CD1c-positive myeloid dendritic cell (primary cell): Measurements from ENCODE around the gene NTN3.

ENCODE experiments used
- DNase-seq: peaks from one replicate; pipeline ENCODE4 v3.0.0-alpha.2; 2016; ENCODE audit errors: extremely low spot score

Gene NTN3

DNA sequence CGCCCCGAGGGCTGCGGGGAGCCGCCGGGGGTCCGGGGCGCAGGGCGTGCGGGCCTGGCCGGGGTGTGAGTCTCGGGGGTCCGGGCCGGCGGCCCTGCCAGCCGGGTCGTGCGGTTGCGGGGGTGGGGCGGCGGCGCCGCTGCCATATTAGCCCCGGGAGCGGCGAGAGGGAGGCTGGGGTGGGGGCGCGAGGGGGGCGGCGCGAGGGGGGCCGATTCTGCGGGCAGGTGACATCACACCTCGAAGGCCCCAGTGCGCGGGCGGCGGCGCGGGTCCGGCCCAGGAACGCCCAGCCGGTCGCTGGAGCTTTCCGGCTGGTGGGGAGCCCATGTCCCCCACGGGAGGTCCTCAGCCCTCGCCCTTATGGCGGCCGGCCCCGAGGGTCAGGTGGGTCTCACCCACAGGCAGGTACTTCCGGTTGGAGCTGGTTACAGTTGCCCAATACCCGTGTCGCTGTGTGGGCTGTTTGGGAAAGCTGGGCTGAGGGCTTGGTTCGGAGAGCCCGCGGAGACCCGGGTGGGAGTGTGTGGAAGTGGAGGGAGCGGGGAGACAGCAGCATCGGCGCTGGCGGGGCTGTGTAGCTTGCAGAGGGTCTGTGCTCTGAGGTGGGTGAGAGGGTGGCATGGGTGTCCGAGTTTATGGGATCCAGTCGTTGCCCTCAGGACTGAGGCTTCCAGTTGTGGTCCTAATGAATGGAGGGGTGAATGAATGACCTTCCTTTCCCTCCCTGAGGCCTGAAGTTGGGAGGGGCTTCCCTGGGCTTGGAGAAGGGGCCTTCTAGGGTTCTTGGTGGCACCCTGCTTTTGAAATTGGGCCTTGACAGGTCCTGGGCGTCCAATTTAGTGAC, 43.5 kb downstream of the NTN3 start:
- DNase-seq, result peak; percentile 51

DNA sequence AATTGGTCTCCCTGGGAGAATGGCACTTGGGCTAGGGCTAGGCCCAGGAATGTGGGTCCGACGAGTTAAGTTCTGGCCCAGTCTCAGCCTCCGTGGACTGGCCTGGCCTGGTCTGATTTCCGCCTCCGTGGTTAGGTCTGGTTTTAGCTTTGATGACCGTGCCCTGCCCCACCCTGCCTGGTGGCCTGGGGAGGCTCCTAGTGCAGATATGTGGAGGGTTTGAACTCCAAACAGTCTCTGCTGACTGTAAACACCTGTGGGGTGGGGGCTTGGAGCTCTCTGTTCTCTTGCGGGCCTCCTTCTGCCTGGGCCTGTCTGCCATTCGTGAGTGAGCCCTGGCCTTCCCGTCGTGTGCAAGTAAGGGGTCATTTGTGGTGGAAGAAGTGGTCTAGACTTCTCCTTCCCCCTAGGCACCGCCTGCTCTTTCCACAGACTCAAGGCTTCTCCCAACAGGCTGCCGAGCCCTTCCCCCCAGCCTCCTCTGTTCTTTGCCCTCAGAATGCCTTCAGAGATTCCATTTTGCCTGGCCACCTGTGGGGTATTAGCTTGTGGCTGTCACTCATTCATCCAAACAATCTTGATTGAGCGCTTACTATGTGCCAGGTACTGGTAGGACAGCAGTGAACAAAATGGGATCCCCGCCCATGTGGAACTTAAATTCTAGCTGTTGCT, 44.2 kb downstream of the NTN3 start:
- DNase-seq, result peak; percentile 51

DNA sequence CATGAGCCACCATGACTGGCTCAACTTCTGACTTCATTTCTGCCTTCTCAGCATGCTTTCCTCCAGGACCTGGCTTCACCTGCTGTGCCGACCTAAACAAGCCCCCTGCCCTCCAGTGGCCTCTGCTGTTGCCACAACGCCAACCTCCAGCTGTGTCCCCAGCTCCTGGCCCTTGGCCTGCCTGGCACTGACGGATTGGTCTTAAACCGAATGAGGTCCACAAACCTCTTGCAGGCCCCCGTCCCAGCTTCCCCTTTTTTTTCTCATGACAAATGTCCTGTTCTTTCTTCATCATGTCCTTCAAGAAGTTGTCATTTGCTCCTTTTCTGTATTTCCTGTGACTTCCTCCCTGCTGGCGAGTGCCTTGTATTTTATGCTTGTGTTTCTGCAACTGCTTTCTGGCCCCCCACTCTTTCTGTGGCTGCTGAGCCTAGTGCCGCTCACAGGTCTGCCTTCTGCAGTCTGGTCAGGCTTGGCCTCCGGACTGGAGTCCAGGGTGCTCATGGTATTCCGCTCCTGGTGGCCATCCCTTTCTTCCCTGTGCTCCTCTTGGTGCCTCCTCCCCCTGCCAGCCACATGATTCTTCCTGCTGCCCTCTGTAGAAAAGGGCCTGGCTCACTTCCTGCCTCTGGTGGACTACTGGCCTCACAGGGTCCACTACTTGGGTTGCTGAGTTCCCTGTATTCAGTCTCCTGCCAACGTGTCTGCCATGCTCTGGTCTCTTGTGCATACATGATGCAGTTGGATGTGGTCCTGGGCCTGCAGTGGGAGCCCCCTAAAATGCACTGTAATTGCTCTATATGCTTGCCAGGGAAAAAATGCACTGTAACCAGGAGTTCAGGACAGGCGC, 45.5 kb downstream of the NTN3 start:
- peak; percentile 76 for DNase-seq

DNA sequence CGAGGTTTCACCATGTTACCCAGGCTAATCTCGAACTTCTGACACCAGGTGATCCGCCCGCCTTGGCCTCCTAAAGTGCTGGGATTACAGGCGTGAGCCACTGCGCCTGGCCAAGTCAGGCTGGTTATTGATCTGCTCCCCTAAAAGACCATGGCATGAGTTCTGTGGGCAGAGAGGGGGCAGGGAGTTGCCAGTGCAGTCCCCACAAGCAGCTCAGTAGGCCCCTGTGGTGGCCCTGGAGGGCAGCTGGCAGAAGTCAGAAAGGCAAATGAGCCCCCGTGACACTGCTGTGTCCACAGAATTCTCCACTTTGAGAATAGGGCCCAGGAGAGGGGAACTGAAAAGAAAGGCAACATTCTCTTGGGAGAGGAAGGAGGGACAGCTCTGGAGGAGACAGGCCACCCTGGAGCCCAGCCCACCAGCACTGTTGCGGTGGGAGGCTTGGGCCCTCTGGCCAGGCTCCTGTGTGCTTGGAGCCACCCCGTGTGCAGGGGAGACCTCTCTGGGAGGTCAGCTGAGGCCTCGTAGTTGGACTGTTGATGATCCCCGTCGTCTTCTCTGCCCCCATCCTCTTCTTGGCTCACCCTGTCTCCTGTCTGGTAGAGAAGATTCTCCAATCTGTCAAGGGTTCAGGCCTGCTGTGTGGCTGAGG, 47.0 kb downstream of the NTN3 start:
- peak; percentile 40 for DNase-seq

DNA sequence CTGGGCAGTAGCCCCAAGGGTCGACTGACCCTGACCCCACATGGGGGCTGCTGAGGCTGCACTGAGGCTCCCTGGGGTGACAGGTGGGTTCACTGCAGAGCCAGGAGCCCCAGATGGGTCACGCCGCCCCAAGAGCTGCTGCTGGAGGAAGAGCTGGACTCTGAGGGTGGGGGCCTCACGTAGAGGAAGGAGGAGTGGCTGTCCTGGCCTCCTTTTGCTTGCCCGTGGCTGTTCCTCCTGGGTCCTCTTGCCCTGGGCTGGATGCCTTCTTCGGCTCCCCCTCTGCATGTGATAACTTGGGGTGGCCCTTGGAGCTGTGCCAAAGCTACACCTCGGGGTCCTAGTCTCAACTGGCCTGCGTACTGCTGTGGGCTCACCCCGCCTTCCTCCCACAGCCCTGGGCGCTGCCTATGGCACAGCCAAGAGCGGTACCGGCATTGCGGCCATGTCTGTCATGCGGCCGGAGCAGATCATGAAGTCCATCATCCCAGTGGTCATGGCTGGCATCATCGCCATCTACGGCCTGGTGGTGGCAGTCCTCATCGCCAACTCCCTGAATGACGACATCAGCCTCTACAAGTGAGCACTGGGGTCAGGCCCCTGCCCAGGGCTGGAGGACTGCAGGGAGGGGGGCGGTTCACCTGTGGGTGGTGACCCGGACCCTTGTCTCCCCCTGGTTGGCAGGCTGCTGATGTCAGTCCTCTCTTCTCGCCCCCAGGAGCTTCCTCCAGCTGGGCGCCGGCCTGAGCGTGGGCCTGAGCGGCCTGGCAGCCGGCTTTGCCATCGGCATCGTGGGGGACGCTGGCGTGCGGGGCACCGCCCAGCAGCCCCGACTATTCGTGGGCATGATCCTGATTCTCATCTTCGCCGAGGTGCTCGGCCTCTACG, 48.0 kb downstream of the NTN3 start:
- no peak for DNase-seq

DNA sequence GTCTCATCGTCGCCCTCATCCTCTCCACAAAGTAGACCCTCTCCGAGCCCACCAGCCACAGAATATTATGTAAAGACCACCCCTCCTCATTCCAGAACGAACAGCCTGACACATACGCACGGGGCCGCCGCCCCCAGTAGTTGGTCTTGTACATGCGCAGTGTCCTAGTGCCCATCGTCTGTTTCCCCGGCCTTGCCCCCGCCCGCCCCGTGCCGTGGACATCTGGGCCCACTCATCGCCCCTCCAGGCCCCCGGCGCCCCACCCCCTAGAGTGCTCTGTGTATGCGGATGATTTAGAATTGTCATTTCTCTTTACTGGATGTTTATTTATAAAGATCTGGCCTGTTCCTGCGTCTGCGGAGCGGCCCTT, 48.6 kb downstream of the NTN3 start:
- DNase-seq, result no peak

DNA sequence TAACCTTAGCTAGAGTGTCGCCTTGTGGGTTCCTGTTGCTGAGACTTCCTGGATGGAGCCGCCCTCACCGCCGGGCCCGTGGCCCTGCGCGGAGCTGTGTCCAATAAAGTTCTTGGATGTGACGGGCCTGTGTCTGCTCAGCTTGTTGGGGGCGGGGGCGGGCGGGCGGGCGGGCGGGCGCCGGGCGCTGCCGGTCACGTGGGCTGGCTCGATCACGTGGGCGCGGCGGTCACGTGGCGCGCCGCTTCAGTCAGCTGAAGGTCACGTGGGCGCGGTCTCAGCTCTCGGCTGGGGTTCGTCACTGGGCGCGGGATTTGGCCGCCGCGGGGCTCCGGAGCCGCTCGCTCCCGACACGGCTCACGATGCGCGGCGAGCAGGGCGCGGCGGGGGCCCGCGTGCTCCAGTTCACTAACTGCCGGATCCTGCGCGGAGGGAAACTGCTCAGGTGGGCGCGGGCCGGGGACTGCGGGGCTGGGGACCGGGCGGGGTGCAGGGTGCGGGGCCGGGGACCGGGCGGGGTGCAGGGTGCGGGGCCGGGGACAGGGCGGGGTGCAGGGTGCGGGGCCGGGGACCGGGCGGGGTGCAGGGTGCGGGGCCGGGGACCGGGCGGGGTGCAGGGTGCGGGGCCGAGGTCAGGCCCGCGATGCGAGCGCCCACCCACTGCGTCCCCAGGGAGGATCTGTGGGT, 49.1 kb downstream of the NTN3 start, which contains the start of gene AMDHD2:
TSS of gene AMDHD2 (plus strand) at position 275 of the 687 bp plus-strand sequence. CDS start at position 363, 88 bp downstream.
- DNase-seq, result peak; percentile 98

DNA sequence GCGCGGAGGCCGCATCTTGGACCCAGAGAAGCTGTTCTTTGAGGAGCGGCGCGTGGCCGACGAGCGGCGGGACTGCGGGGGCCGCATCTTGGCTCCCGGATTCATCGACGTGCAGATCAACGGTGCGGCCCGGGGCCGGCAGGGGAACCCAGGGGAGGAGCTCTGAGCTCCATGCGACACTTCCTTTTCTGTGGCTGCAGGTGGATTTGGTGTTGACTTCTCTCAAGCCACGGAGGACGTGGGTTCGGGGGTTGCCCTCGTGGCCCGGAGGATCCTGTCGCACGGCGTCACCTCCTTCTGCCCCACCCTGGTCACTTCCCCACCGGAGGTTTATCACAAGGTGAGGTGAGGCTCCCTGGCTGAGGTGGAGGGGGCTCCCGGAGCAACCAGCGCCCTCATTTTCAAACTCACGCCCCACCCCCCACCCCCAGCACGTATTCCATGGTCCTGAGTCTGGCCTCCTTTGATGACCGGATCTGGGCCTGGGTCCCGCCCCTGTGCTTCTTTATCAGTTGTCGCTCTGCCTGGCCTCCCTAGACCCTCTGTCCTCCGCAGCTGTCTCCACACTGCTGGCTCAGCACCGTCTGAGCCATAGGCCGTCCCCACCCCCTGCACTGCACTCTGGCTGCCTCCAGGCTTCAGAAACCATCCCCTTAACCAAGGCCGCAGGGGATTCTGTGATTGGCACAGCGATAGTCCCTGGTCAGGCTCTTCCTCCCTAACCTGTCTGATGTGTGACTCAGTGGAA, 49.9 kb downstream of the NTN3 start:
- peak; percentile 73 for DNase-seq
